HG02571 (cell line): ENCODE measurements around the gene ASPN.
"Not testable (repeated sequence)": the region's sequence is repeated elsewhere in the genome, so short reads cannot be mapped to it uniquely, and the experiment has no call there.

ENCODE experiments used
- ATAC-seq: cut with Tn5 transposase; IDR thresholded peaks from one replicate; pipeline ENCODE4 v1.9.1; 2021; ENCODE audit warnings: mild to moderate bottlenecking, moderate library complexity; ENCODE audit not compliant: unreplicated experiment

The ASPN gene

GRCh38 chr9:92422611-92423338 is 59.5 kb downstream of the ASPN start:
- ATAC-seq: no peak

GRCh38 chr9:92414566-92414965 is 67.7 kb downstream of the ASPN start:
- ATAC-seq: no peak

GRCh38 chr9:92411157-92411556 is 71.1 kb downstream of the ASPN start:
- ATAC-seq: not testable (repeated sequence)

- no peak for ATAC-seq
Measured at GRCh38 chr9:92408747-92409478, 73.4 kb downstream of the ASPN start.

GRCh38 chr9:92407818-92408217 is 74.5 kb downstream of the ASPN start:
- ATAC-seq: no peak

- ATAC-seq: peak; percentile 53
Measured at GRCh38 chr9:92406477-92406876, 75.8 kb downstream of the ASPN start.
